H54 (cell line): Measurements from ENCODE around the gene PJA1.

ENCODE experiments used
- DNase-seq: peaks from one replicate; pipeline ENCODE4 v3.0.0; 2011; ENCODE audit warnings: low spot score, mixed read lengths; ENCODE audit not compliant: insufficient read length
- FAIRE-seq: peaks from 3 replicates; lab custom pipeline; 2011; peaks lifted over from hg19 to GRCh38; lab: Jason Lieb, UNC
- POLR2A ChIP-seq: IDR thresholded peaks from 2 replicates; pipeline ENCODE4 v1.6.1; 2011; ENCODE audit warnings: low read depth, mild to moderate bottlenecking, low read length

PJA1 gene

GRCh38 chrX:69156638-69157037 lies 8.6 kb downstream of the PJA1 start:
- FAIRE-seq (no peak), DNase-seq (no peak)
- no peak for TF ChIP-seq POLR2A

- TF ChIP-seq POLR2A = no peak
- no peak for DNase-seq
- FAIRE-seq = no peak
Measured at GRCh38 chrX:69155786-69156520, 9.3 kb downstream of the PJA1 start.

GRCh38 chrX:69154051-69154450 lies 11.2 kb downstream of the PJA1 start:
- no peak for TF ChIP-seq POLR2A
- FAIRE-seq (no peak), DNase-seq (no peak)

- TF ChIP-seq POLR2A = no peak
- DNase-seq = no peak
- FAIRE-seq = no peak
Measured at GRCh38 chrX:69153060-69153730, 12.1 kb downstream of the PJA1 start.

DNA sequence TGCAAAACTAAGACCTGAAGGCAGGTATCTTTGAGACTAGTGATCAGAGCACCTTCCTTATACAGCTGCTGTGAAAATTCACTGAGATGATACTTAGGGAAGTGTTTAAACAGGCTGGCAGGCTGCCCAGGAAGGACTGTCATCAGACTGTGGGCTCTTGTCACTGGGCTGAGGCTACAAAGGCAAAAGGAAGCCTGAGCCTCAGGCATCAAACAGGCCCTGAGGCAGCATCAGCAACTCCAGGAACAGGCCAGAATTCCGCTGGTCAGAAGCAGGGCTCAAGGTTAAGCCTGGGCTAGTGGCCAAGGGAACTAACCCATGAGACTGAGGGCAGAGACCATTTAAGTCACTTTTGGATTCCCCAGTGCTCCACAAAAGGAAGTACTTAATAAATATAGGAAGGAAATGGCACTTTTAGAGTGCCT lies 12.8 kb downstream of the PJA1 start:
- DNase-seq (no peak), FAIRE-seq (no peak)
- TF ChIP-seq POLR2A = no peak

GRCh38 chrX:69151866-69152284 lies 13.4 kb downstream of the PJA1 start:
- no peak for FAIRE-seq
- no peak for DNase-seq
- TF ChIP-seq POLR2A = no peak

- TF ChIP-seq POLR2A = no peak
- DNase-seq = no peak
- FAIRE-seq = no peak
Measured at GRCh38 chrX:69150281-69150960, 14.8 kb downstream of the PJA1 start.

GRCh38 chrX:69149466-69150280 lies 15.6 kb downstream of the PJA1 start:
- FAIRE-seq = no peak
- no peak for TF ChIP-seq POLR2A
- no peak for DNase-seq

- FAIRE-seq (no peak), DNase-seq (no peak)
- TF ChIP-seq POLR2A = no peak
Measured at GRCh38 chrX:69148946-69149345, 16.3 kb downstream of the PJA1 start.

DNA sequence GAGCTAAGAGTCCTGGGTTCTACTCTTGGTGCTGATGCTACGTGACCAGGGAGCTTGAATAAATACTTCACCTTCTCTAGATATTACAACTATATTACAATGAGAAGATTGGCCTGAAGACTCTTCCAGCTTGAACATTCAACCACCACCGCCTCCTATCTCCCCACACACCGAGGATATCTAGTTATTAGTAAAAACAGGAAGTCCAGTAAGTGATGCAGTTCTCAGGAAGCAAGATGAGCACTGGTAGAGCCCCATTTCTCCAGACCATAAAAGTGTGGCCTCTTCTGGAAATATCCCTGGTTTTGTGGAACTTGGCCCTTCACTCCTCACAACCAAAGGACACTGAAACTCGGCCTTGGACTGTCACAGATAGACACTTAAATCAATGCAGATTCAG lies 18.5 kb downstream of the PJA1 start:
- DNase-seq = no peak
- FAIRE-seq = no peak
- TF ChIP-seq POLR2A = no peak

DNA sequence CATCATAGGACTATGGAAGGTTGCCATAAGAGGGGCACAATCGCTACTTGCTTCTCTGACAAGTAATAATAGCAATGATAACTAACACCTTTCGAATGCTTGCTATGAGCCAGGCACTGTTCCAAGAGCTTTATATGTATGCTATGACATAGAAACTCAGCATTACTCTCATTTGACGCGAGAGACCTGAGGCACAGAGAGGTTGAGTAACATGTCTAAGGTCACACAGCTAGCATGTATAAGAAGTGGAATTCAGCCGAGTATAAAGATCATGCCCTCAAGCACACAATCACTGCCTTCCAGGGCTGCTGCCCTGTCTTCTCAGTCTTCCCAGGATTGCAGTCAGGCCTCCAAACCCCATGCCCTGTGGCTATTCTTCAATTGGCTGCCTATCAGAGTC lies 19.5 kb downstream of the PJA1 start:
- DNase-seq = no peak
- no peak for FAIRE-seq

DNA sequence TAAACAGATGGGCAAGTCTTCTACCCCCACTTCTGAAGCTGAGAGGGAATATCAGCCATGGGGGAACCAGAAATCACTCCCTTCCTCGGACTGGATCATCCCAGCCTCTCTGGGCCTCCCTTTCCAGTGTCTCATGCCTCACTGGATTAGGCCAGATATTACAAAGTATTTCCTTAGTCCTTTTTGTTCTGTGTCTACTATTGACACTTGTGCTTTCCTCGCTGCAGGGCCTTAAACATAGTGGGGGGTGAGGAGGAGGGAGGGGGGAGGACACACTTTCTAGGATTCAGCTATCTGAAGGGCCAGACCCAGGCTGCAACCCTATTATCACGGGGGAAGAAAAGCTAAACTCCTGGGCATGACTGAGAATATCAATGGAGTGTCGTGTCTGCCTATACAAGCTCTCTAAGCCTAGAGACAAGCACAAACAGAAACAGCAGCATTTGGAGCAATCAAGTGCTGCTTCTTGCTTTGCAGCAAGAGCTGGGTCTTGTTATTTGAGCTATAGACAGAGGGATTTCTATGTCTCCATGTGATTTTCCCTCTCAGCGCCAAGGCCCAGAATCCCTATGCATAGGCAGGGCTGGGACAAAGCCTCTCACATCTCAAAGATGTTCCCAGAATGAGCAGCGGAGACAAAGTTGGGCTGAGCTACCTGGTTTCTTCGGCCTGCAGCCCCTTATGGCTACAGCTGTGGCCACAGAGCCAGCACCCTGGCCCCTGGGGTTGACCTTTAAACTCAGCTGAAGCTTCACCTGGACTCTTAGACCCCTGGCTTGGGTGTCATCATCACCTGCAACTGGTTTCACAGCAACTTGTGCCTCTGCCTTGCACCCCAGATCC lies 20.2 kb downstream of the PJA1 start:
- FAIRE-seq (no peak), DNase-seq (no peak)
- no peak for TF ChIP-seq POLR2A

More for the DNA sequence above, 19.5 kb downstream of the PJA1 start:
- TF ChIP-seq POLR2A = no peak

GRCh38 chrX:69143530-69143929 lies 21.7 kb downstream of the PJA1 start:
- FAIRE-seq (no peak), DNase-seq (no peak)
- TF ChIP-seq POLR2A = no peak
